ENCODE results near the gene PANK4.

The PANK4 gene

GRCh38 chr1:2489615-2490014, 36.8 kb downstream of the PANK4 start:
- no peak for DNase-seq (ENCODE audit: low read depth)
- TF ChIP-seq CTCF (conservative IDR thresholded peaks at IDR 0.05; ENCODE audit: low read length) = no peak
- H3K4me3 ChIP-seq (ENCODE audit: low read length) = no peak overlapping the region

DNA sequence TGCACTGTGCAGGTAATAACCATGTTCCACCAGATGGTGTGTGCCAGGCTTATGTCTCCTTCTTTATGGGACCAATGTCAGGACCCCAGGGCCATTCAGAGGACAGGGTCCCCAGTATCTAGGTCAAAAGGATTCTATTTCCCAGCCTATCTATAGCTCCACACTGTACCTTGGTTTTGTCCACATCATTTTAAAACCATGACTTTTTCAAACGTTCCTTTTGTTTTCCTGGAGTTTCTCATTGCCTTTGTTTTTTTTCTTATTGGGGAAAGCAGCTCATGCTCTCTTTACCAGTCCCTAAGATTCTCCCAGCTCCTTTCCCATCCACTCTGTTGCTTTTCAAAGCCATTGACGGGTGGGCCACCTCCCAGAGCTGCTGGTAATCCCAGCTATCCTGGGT, 37.7 kb downstream of the PANK4 start:
- TF ChIP-seq CTCF (conservative IDR thresholded peaks at IDR 0.05; ENCODE audit: low read length) = no peak
- no peak overlapping the region for H3K4me3 ChIP-seq (ENCODE audit: low read length)
- no peak for DNase-seq (ENCODE audit: low read depth)

DNA sequence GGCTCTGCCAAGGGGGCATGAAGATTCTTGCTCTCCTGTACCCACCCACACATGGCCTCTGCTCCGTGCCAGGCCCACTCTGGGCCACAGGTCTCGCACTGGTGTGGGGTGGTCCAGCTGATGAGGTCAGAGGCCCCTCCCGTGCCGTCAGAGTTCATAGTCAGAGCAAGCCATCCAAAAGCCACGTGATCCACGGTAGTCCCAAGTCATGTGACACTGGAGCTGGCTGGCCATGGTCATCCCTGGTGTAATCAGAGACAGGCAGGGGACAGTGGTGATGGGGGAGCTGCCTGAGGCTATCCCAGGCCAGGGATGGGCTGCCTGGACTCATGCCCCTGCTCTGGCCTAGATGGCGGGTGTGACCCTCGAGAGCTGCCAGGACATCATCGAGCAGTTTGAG, 39.8 kb downstream of the PANK4 start:
- no peak for DNase-seq (ENCODE audit: low read depth)
- TF ChIP-seq CTCF (conservative IDR thresholded peaks at IDR 0.05; ENCODE audit: low read length) = no peak
- no peak overlapping the region for H3K4me3 ChIP-seq (ENCODE audit: low read length)

GRCh38 chr1:2486041-2486440, 40.4 kb downstream of the PANK4 start:
- H3K4me3 ChIP-seq (ENCODE audit: low read length) = no peak overlapping the region
- no peak for TF ChIP-seq CTCF (conservative IDR thresholded peaks at IDR 0.05; ENCODE audit: low read length)
- no peak for DNase-seq (ENCODE audit: low read depth)

DNA sequence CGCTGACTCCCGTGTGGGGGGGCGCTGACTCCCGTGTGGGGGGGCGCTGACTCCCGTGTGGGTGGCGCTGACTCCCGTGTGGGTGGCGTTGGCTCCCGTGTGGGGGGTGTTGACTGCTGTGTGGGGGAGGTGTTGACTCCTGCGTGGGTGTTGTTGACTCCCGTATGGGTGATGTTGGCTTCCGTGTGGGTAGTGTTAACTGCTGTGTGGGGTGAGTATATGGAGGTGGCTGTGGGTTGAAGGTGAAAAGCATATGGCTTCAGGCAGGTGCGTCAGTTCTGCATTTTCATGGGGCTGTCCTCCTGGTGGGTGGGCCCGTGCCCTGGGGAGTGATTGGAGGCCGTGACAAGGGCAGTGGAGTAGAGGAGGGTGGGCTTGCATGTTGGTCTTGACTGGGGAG, 42.4 kb downstream of the PANK4 start:
- no peak for TF ChIP-seq CTCF (conservative IDR thresholded peaks at IDR 0.05; ENCODE audit: low read length)
- H3K4me3 ChIP-seq (ENCODE audit: low read length) = no peak overlapping the region
- no peak for DNase-seq (ENCODE audit: low read depth)

- no peak for DNase-seq (ENCODE audit: low read depth)
- no peak for TF ChIP-seq CTCF (conservative IDR thresholded peaks at IDR 0.05; ENCODE audit: low read length)
- H3K4me3 ChIP-seq (ENCODE audit: low read length) = no peak overlapping the region
Observed at GRCh38 chr1:2483026-2483425, 43.4 kb downstream of the PANK4 start.

- no peak for TF ChIP-seq CTCF (conservative IDR thresholded peaks at IDR 0.05; ENCODE audit: low read length)
- no peak for DNase-seq (ENCODE audit: low read depth)
- no peak overlapping the region for H3K4me3 ChIP-seq (ENCODE audit: low read length)
Observed at GRCh38 chr1:2482588-2482987, 43.8 kb downstream of the PANK4 start.
